ENCODE measurements around the gene CFAP100. TPM values are rescaled to one million over a fixed set of nuclear protein-coding genes. Genes with fewer than 3 reads are reported as not detected.

CFAP100 gene
- total and polyA plus RNA-seq, 10 donors, result not detected

DNA sequence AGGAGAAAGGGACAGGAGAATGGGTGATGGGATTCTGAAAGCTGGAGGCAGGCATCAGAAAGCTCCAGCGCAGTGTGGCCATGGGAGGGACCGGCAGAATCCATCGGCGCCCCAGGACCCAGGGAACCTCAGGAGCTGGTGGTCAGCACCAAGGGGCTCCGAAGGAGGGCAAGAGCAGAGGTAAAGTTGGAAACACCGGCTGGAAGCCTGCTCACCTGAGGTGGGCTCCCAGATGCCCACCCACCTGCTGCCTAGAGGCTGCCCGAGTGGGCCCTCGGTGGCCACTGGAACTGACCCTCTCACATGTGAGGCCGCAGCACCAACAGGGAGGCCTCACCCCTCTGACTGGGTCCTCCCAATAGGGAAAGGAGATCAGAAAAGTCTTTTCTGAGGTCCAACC, 91.2 kb downstream of the CFAP100 start:
- no peak for TF ChIP-seq POLR2AphosphoS5 (IDR thresholded peaks at IDR 0.05)
- no peak for TF ChIP-seq CTCF (IDR thresholded peaks at IDR 0.05 in 8 of 11, conservative IDR thresholded peaks at IDR 0.05 in 3 of 11)
- TF ChIP-seq POLR2A (IDR thresholded peaks at IDR 0.05), result no peak
- peak; percentile 46 for DNase-seq
- H3K36me3 ChIP-seq, result no peaks in the 10 kb centered on the region
- H3K27ac ChIP-seq, result peak overlapping the region in 6 of 8 donors; percentile 49 to 86 (median 74)
- WGBS, 5 donors, result 88 to 98% (median 96%) methylated on average over 8 to 9 of the region's 9 CpGs
- H3K4me3 ChIP-seq, result no peak overlapping the region
- no peaks in the 10 kb centered on the region for H3K27me3 ChIP-seq (replicated peaks in 1 of 7)
- intact Hi-C loops (cut with DNase I; ENCODE audit: low total_unique reads), result no loop called here
- peaks cover 9 to 80% (median 44%) of the 10 kb centered on the region in 6 donors for H3K4me1 ChIP-seq
- H3K9me3 ChIP-seq, result no peaks in the 10 kb centered on the region

Other genes starting within 250 kb of the CFAP100 start
- gene ALDH1L1, start 214.3 kb upstream of the CFAP100 start, total RNA-seq, result 1 to 10 TPM in 1 of 7 donors, under 1 TPM in 3, not detected in 3; 0.09 to 1.3 (median 0.38) TPM
- gene ALDH1L1, start 214.3 kb upstream of the CFAP100 start, polyA plus RNA-seq, result under 1 TPM; 0.13 to 0.35 (median 0.29) TPM
- gene KLF15, start 37.5 kb upstream of the CFAP100 start, total RNA-seq, result 1 to 10 TPM in 6 of 7 donors, under 1 TPM in 1; 0.57 to 9.5 (median 4.8) TPM
- gene KLF15, start 37.5 kb upstream of the CFAP100 start, polyA plus RNA-seq, result 1 to 10 TPM in 2 of 3 donors, under 1 TPM in 1; 0.63 to 3.1 (median 2.4) TPM
- 10 to 100 TPM; 32.4 to 75.3 (median 50.0) TPM for gene ZXDC, start 81.0 kb downstream of the CFAP100 start, total RNA-seq
- gene ZXDC, start 81.0 kb downstream of the CFAP100 start, polyA plus RNA-seq, result 10 to 100 TPM in 2 of 3 donors, 1 to 10 TPM in 1; 7.5 to 14.6 (median 13.2) TPM
- gene UROC1, start 122.9 kb downstream of the CFAP100 start, total RNA-seq, result under 1 TPM in 1 of 7 donors, not detected in 6; 0.16 TPM
- gene UROC1, start 122.9 kb downstream of the CFAP100 start, polyA plus RNA-seq, result under 1 TPM; 0.02 to 0.03 (median 0.02) TPM
- 10 to 100 TPM in 1 of 7 donors, 1 to 10 TPM in 6; 2.4 to 11.2 (median 5.6) TPM for gene CHST13, start 129.2 kb downstream of the CFAP100 start, total RNA-seq
- 1 to 10 TPM in 2 of 3 donors, under 1 TPM in 1; 0.26 to 1.8 (median 1.0) TPM for gene CHST13, start 129.2 kb downstream of the CFAP100 start, polyA plus RNA-seq
- gene C3orf22, start 164.0 kb downstream of the CFAP100 start, total RNA-seq, result not detected
- gene C3orf22, start 164.0 kb downstream of the CFAP100 start, polyA plus RNA-seq, result not detected